ENCODE data around the gene ZBTB42. TPM values are rescaled to one million over a fixed set of nuclear protein-coding genes. Genes with fewer than 3 reads are reported as not detected.

The ZBTB42 gene
- total RNA-seq, 4 donors from 2014 or later: 2.5 to 6.4 (median 4.9) TPM

DNA sequence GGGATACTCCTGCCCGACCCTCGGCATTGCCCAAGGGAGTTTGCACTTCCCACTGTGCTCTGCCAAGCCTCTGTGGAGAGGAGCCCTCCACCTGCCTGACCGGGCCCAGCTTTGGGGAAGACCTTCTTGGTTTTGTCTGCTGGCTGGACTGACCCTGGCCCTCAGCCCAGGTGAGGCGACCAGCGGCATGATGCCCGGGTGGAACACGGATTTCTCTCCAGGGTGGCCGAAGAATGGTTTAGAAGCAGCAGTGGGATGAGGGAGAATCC, 15.6 kb downstream of the ZBTB42 start:
- TF ChIP-seq POLR2AphosphoS5 (IDR thresholded peaks at IDR 0.05): no peak
- no peak for TF ChIP-seq POLR2A (IDR thresholded peaks at IDR 0.05; ENCODE audit: low read depth)
- no peak for TF ChIP-seq EP300 (IDR thresholded peaks at IDR 0.05)
- intact Hi-C loops (cut with DNase I): no loop called here
- no peak for DNase-seq (ENCODE audit: extremely low spot score)
- Histone ChIP-seq H3K27me3 (no peaks in the 10 kb centered on the region), H3K9me3 (no peaks in the 10 kb centered on the region), H3K36me3 (no peaks in the 10 kb centered on the region), H3K4me1 (peaks cover 25 to 48% (median 43%) of the 10 kb centered on the region in 4 donors), H3K27ac (replicated peaks in 1 of 4) (peak overlapping the region; percentile 96 to 98 (median 97)), H3K4me3 (peak overlapping the region; percentile 83 to 98 (median 87))
- WGBS: 3% methylated on average over 8 of the region's 8 CpGs

DNA sequence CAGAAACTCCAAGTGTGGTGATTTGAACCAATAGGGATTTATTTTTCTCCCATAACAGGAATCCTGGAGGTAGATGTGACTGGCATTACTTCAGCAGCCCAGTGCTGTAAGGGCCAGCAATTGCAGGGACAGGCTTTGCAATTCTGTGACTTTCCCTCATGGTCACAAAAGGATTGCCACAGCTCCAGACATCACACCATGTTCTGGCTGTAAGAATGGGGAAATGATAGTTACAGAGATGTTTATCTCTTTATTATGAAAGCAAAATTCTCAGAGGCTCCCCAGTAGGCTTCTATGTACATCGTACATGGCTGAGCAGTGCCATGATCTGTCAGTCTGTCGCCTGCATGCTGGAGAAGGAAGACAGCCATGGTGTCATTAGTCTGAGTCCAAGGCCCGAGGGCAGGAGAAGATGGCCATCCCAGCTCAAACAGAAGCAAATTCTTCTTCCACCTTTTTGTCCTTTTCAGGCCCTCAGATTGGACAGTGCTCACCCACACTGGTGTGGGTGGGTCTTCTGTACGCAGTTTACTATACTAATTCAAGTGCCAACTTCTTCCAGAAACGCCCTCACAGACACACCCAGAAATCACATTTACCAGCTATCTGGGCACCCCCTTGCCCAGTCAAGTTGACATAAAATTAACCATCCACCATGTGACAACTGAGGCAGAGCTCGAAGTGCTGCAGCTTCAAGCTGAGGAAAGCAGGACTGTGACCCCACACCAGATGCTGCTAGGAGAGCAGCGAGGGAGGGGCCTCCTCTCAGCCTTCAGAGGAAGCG, 17.2 kb downstream of the ZBTB42 start:
- intact Hi-C loops (cut with DNase I): no loop called here
- H3K36me3 ChIP-seq: no peaks in the 10 kb centered on the region
- H3K27ac ChIP-seq (replicated peaks in 1 of 4): no peak overlapping the region
- TF ChIP-seq POLR2A (IDR thresholded peaks at IDR 0.05; ENCODE audit: low read depth) (no peak), EP300 (IDR thresholded peaks at IDR 0.05) (no peak), POLR2AphosphoS5 (IDR thresholded peaks at IDR 0.05) (no peak)
- H3K9me3 ChIP-seq: no peaks in the 10 kb centered on the region
- H3K4me3 ChIP-seq: no peak overlapping the region
- H3K27me3 ChIP-seq: no peaks in the 10 kb centered on the region
- DNase-seq (ENCODE audit: extremely low spot score): no peak
- 97% methylated on average over 8 of the region's 8 CpGs for WGBS
- H3K4me1 ChIP-seq: peaks cover 25 to 48% (median 43%) of the 10 kb centered on the region in 4 donors

DNA sequence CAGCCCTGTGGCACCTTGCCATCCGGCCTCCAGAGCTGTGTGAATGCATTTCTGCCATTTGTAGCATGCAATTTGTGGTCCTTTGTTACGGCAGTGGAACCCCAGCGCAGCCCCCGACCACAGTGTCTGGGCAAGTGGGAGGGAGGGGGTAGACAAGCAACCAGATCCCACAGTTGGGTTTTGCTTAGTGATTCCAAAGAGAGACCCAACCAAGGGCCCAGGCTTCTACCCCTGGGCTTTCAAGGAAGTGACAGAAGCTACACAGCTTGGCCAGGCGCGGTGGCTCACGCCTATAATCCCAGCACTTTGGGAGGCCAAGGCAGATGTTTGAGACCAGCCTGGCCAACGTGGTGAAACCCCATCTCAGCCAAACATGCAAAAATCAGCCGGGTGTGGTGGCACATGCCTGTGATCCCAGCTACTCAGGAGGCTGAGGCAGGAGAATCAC, 17.8 kb downstream of the ZBTB42 start:
- Histone ChIP-seq H3K27me3 (no peaks in the 10 kb centered on the region), H3K36me3 (no peaks in the 10 kb centered on the region), H3K9me3 (no peaks in the 10 kb centered on the region), H3K27ac (replicated peaks in 1 of 4) (no peak overlapping the region), H3K4me3 (no peak overlapping the region), H3K4me1 (peaks cover 25 to 47% (median 41%) of the 10 kb centered on the region in 4 donors)
- TF ChIP-seq POLR2AphosphoS5 (IDR thresholded peaks at IDR 0.05) (no peak), POLR2A (IDR thresholded peaks at IDR 0.05; ENCODE audit: low read depth) (no peak), EP300 (IDR thresholded peaks at IDR 0.05) (no peak)
- TF ChIP-seq, protein P1, sequence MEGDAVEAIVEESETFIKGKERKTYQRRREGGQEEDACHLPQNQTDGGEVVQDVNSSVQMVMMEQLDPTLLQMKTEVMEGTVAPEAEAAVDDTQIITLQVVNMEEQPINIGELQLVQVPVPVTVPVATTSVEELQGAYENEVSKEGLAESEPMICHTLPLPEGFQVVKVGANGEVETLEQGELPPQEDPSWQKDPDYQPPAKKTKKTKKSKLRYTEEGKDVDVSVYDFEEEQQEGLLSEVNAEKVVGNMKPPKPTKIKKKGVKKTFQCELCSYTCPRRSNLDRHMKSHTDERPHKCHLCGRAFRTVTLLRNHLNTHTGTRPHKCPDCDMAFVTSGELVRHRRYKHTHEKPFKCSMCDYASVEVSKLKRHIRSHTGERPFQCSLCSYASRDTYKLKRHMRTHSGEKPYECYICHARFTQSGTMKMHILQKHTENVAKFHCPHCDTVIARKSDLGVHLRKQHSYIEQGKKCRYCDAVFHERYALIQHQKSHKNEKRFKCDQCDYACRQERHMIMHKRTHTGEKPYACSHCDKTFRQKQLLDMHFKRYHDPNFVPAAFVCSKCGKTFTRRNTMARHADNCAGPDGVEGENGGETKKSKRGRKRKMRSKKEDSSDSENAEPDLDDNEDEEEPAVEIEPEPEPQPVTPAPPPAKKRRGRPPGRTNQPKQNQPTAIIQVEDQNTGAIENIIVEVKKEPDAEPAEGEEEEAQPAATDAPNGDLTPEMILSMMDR (IDR thresholded peaks at IDR 0.05): no peak
- WGBS: 89% methylated on average over 4 of the region's 9 CpGs
- intact Hi-C loops (cut with DNase I): no loop called here
- no peak for DNase-seq (ENCODE audit: extremely low spot score)

DNA sequence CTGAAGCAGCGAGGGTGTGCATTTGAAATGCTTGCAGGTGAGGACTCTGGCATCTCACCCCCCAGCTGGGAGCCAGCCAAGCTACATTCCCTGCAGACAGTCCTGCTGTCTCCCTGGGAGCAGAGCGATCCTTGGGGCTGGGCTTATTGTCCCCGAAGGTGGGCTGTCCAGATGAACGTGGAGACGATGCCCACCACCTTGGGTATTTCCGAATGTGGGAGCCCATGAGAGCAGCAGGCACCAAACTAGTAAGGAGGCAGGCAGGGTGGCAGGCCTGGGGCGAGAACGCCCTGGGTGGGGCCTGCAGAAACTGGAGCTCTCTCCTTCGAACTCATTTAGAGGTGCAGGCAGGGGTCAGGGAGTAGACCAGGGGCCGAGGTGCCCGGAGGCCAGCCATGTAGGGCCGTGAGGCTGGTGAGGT, 18.5 kb downstream of the ZBTB42 start:
- intact Hi-C loops (cut with DNase I): no loop called here
- Histone ChIP-seq H3K27ac (replicated peaks in 1 of 4) (no peak overlapping the region), H3K4me3 (no peak overlapping the region), H3K36me3 (no peaks in the 10 kb centered on the region), H3K27me3 (no peaks in the 10 kb centered on the region), H3K4me1 (peaks cover 23 to 41% (median 36%) of the 10 kb centered on the region in 4 donors), H3K9me3 (no peaks in the 10 kb centered on the region)
- WGBS: 83% methylated on average over 11 of the region's 12 CpGs
- TF ChIP-seq POLR2A (IDR thresholded peaks at IDR 0.05; ENCODE audit: low read depth): no peak
- TF ChIP-seq EP300 (IDR thresholded peaks at IDR 0.05): no peak
- no peak for TF ChIP-seq POLR2AphosphoS5 (IDR thresholded peaks at IDR 0.05)
- no peak for DNase-seq (ENCODE audit: extremely low spot score)

DNA sequence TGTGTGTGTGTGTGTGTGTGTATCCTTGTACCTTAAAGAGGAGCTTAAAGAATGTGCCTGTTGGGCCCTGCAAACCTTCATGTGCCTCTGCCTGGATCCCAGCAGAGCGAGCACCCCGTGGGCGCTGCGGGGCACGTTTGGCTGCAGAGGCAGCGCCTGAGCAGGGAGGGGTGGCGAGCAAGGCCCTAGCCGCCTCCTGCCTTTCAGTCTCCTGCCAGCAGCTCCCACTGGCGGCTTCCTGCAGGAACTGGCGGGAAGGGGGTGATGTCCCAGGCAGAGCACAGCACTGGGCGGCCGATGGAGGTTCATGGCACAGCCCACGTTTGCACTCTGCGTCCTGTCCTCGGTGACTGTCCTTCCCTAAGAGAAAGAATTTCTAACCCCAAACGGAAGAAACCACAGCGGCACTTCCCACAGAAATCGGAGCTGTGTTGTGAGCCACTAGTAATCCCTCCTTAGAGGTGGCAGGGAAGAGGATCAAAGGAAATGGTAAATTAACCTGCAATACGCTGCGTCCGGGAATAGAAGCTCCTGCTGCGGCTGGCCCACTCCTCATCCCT, 19.8 kb downstream of the ZBTB42 start:
- Histone ChIP-seq H3K9me3 (no peaks in the 10 kb centered on the region), H3K4me3 (no peak overlapping the region), H3K36me3 (no peaks in the 10 kb centered on the region), H3K4me1 (peaks cover 18 to 33% (median 30%) of the 10 kb centered on the region in 4 donors), H3K27ac (replicated peaks in 1 of 4) (no peak overlapping the region), H3K27me3 (no peaks in the 10 kb centered on the region)
- WGBS: 38% methylated on average over 12 of the region's 22 CpGs
- intact Hi-C loops (cut with DNase I): no loop called here
- DNase-seq (ENCODE audit: extremely low spot score): no peak
- TF ChIP-seq POLR2AphosphoS5 (IDR thresholded peaks at IDR 0.05) (peak in 1 of 2 donors; percentile 30), EP300 (IDR thresholded peaks at IDR 0.05) (no peak)
- TF ChIP-seq, protein P1 (IDR thresholded peaks at IDR 0.05): peak; percentile 19 to 58 (median 53)

DNA sequence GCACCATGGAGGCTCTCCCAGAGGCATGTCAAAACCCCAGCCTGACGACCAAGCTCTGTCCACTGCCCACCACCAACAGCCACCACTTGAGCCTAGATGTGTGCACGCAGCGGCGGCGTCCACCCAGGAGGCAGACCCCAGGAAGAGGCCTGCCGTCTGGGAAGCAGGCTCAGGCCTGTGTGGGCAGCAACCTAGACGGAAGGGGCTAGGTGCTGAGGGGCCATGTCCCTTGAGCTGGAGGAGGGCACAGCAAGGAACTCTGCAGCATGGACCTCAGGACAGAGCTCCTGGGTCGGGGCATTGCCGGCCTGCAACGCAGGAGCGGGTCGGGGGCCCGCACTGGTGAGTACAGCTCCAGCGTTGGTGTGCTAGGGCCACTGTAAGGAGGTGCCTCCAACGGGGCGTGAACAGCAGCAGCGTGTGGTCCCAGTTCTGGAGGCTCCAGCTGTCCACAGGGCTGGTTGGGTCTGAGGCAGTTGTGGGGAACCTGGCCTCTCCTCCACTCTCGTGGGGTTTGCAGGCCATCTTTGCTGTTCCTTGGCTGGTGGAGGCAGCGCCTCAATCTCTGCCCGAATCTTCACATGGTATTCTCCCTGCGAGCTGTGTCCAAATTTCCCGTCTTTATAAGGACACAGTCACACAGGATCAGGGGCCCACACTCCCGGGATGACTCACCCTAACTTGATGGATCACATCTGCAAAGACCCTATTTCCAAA, 20.5 kb downstream of the ZBTB42 start:
- no peak overlapping the region for H3K27ac ChIP-seq (replicated peaks in 1 of 4)
- H3K36me3 ChIP-seq: no peaks in the 10 kb centered on the region
- WGBS: 79% methylated on average over 13 of the region's 23 CpGs
- TF ChIP-seq, protein P1 (IDR thresholded peaks at IDR 0.05): no peak
- TF ChIP-seq EP300 (IDR thresholded peaks at IDR 0.05): no peak
- TF ChIP-seq POLR2AphosphoS5 (IDR thresholded peaks at IDR 0.05): no peak
- no peak for TF ChIP-seq POLR2A (IDR thresholded peaks at IDR 0.05; ENCODE audit: low read depth)
- H3K4me3 ChIP-seq: no peak overlapping the region
- peaks cover 22 to 37% (median 33%) of the 10 kb centered on the region in 4 donors for H3K4me1 ChIP-seq
- H3K27me3 ChIP-seq: no peaks in the 10 kb centered on the region
- intact Hi-C loops (cut with DNase I): no loop called here
- no peaks in the 10 kb centered on the region for H3K9me3 ChIP-seq
- DNase-seq (ENCODE audit: extremely low spot score): no peak

All from esophagus muscularis mucosa (tissue), 4 donors.